ENCODE results near the gene ALOX12.

Gene ALOX12

GRCh38 chr17:6997171-6997570, 1.3 kb downstream of the ALOX12 start:
- no peak for TF ChIP-seq EZH2phosphoT487 (IDR thresholded peaks at IDR 0.05; ENCODE audit: low read length)
- TF ChIP-seq CTCF (IDR thresholded peaks at IDR 0.05; ENCODE audit: low read length): no peak
- TF ChIP-seq EZH2 (optimal IDR thresholded peaks at IDR 0.05; ENCODE audit: low read depth, low read length): no peak
- Histone ChIP-seq H3K9me3 (replicated peaks; ENCODE audit: insufficient read depth, low read length) (no peaks in the 10 kb centered on the region), H3K9me2 (replicated peaks; ENCODE audit: insufficient read depth, low read length) (no peaks in the 10 kb centered on the region), H3K27ac (ENCODE audit: low read length) (no peak overlapping the region), H2AFZ (ENCODE audit: low read length) (no peak overlapping the region), H4K20me1 (ENCODE audit: insufficient read depth, low read length) (no peaks in the 10 kb centered on the region), H3K4me2 (ENCODE audit: low read depth, low read length) (no peak overlapping the region), H3K27me3 (replicated peaks; ENCODE audit: insufficient read depth, low read length) (no peaks in the 10 kb centered on the region), H3K9ac (ENCODE audit: low read length) (no peak overlapping the region), H3K4me3 (ENCODE audit: low read length) (no peak overlapping the region), H3K4me1 (ENCODE audit: low read length) (no peaks in the 10 kb centered on the region), H3F3A (ENCODE audit: insufficient read depth, low read length) (no peaks in the 10 kb centered on the region), H3K79me2 (ENCODE audit: low read length) (no peaks in the 10 kb centered on the region), H3K36me3 (replicated peaks; ENCODE audit: insufficient read depth, low read length) (0 out of 2 replicates have a peak, but pooled peaks cover 2% of the 10 kb centered on the region)
- DNase-seq: no peak

DNA sequence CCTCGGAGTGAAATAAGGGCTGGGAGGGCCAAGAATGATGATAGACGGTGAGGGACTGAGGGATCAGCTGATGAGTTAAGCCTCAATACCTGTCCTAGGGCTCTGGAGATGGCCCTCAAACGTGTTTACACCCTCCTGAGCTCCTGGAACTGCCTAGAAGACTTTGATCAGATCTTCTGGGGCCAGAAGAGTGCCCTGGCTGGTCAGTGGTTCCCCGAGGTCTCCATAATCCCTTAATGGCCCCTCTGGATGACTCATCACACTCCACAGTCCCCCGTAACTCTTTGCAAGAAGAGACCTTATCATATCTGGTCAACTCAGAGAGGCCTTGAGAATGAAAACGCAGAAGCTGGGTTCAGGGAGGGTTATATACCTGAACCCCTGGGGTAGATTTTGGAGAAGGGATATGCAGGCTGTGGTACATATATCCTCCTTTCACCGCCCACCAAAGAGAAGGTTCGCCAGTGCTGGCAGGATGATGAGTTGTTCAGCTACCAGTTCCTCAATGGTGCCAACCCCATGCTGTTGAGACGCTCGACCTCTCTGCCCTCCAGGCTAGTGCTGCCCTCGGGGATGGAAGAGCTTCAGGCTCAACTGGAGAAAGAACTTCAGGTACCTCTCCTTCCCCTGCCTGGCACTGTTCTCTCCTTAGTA, 3.1 kb downstream of the ALOX12 start:
- TF ChIP-seq CTCF (IDR thresholded peaks at IDR 0.05; ENCODE audit: low read length) (no peak), EZH2 (optimal IDR thresholded peaks at IDR 0.05; ENCODE audit: low read depth, low read length) (no peak), EZH2phosphoT487 (IDR thresholded peaks at IDR 0.05; ENCODE audit: low read length) (no peak)
- no peaks in the 10 kb centered on the region for H3K27me3 ChIP-seq (replicated peaks; ENCODE audit: insufficient read depth, low read length)
- no peak overlapping the region for H3K9ac ChIP-seq (ENCODE audit: low read length)
- peaks cover 11% of the 10 kb centered on the region for H3K79me2 ChIP-seq (ENCODE audit: low read length)
- H3F3A ChIP-seq (ENCODE audit: insufficient read depth, low read length): no peaks in the 10 kb centered on the region
- no peak overlapping the region for H3K27ac ChIP-seq (ENCODE audit: low read length)
- 0 out of 2 replicates have a peak, but pooled peaks cover 5% of the 10 kb centered on the region for H3K36me3 ChIP-seq (replicated peaks; ENCODE audit: insufficient read depth, low read length)
- H4K20me1 ChIP-seq (ENCODE audit: insufficient read depth, low read length): no peaks in the 10 kb centered on the region
- no peak for DNase-seq
- no peaks in the 10 kb centered on the region for H3K4me1 ChIP-seq (ENCODE audit: low read length)
- H3K9me2 ChIP-seq (replicated peaks; ENCODE audit: insufficient read depth, low read length): no peaks in the 10 kb centered on the region
- H3K4me3 ChIP-seq (ENCODE audit: low read length): no peak overlapping the region
- no peaks in the 10 kb centered on the region for H3K9me3 ChIP-seq (replicated peaks; ENCODE audit: insufficient read depth, low read length)
- no peak overlapping the region for H2AFZ ChIP-seq (ENCODE audit: low read length)
- H3K4me2 ChIP-seq (ENCODE audit: low read depth, low read length): no peak overlapping the region

DNA sequence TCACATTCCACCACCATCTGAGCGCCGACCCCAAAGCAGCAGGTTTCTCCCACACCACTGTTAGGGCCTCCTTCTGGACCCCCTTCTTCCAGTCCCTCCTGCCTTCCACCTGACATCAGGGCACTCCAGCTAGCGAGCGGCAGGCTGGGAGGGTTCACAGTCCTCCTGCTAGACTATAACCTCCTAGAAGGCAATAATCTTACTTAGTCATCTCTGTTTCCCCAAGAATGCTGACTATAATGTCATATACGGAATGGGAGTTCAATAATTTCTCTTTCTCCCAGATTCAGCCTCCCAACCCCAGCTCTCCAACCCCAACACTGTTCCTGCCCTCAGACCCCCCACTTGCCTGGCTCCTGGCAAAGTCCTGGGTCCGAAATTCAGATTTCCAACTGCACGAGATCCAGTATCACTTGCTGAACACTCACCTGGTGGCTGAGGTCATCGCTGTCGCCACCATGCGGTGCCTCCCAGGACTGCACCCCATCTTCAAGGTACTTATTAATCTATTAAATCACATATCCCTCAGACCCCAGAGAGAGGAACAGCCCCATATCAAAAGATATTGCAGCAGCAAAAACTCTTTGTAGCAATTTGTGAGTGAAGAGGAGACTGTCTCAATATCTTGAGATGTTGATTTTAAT, 5.6 kb downstream of the ALOX12 start:
- no peak overlapping the region for H2AFZ ChIP-seq (ENCODE audit: low read length)
- H3K27ac ChIP-seq (ENCODE audit: low read length): no peak overlapping the region
- TF ChIP-seq EZH2 (optimal IDR thresholded peaks at IDR 0.05; ENCODE audit: low read depth, low read length) (no peak), CTCF (IDR thresholded peaks at IDR 0.05; ENCODE audit: low read length) (peak; percentile 75)
- peaks cover 11% of the 10 kb centered on the region for H3K79me2 ChIP-seq (ENCODE audit: low read length)
- no peaks in the 10 kb centered on the region for H3K9me2 ChIP-seq (replicated peaks; ENCODE audit: insufficient read depth, low read length)
- H4K20me1 ChIP-seq (ENCODE audit: insufficient read depth, low read length): no peaks in the 10 kb centered on the region
- H3K27me3 ChIP-seq (replicated peaks; ENCODE audit: insufficient read depth, low read length): no peaks in the 10 kb centered on the region
- DNase-seq: peak; percentile 54
- H3K4me1 ChIP-seq (ENCODE audit: low read length): no peaks in the 10 kb centered on the region
- H3K4me3 ChIP-seq (ENCODE audit: low read length): no peak overlapping the region
- no peaks in the 10 kb centered on the region for H3K9me3 ChIP-seq (replicated peaks; ENCODE audit: insufficient read depth, low read length)
- H3F3A ChIP-seq (ENCODE audit: insufficient read depth, low read length): 0 out of 2 replicates have a peak, but pooled peaks cover 8% of the 10 kb centered on the region
- H3K9ac ChIP-seq (ENCODE audit: low read length): no peak overlapping the region
- 0 out of 2 replicates have a peak, but pooled peaks cover 5% of the 10 kb centered on the region for H3K36me3 ChIP-seq (replicated peaks; ENCODE audit: insufficient read depth, low read length)
- H3K4me2 ChIP-seq (ENCODE audit: low read depth, low read length): no peak overlapping the region
